HG03342 (cell line): ENCODE results near the gene G2E3.
"Not testable (repeated sequence)": the region's sequence is repeated elsewhere in the genome, so short reads cannot be mapped to it uniquely, and the experiment has no call there.

Experiments
- ATAC-seq: cut with Tn5 transposase; IDR thresholded peaks from one replicate; pipeline ENCODE4 v1.9.1; 2021; ENCODE audit warnings: mild to moderate bottlenecking, moderate library complexity; ENCODE audit not compliant: unreplicated experiment

The G2E3 gene

GRCh38 chr14:30559638-30560091, 707 bp downstream of the G2E3 start:
- peak; percentile 24 for ATAC-seq

- no peak for ATAC-seq
Observed at GRCh38 chr14:30560581-30560980, 1.6 kb downstream of the G2E3 start.

- no peak for ATAC-seq
Observed at GRCh38 chr14:30564235-30564867, 5.4 kb downstream of the G2E3 start.

GRCh38 chr14:30564868-30565248, 5.9 kb downstream of the G2E3 start:
- ATAC-seq, result no peak

- no peak for ATAC-seq
Observed at GRCh38 chr14:30569216-30569902, 10.4 kb downstream of the G2E3 start.

- no peak for ATAC-seq
Observed at GRCh38 chr14:30569903-30570226, 10.9 kb downstream of the G2E3 start.

GRCh38 chr14:30572237-30572636, 13.3 kb downstream of the G2E3 start:
- ATAC-seq, result no peak

- ATAC-seq, result no peak
Observed at GRCh38 chr14:30572771-30573170, 13.8 kb downstream of the G2E3 start.

GRCh38 chr14:30573226-30573814, 14.4 kb downstream of the G2E3 start:
- no peak for ATAC-seq

GRCh38 chr14:30573966-30574365, 15.0 kb downstream of the G2E3 start:
- ATAC-seq, result no peak

- not testable (repeated sequence) for ATAC-seq
Observed at GRCh38 chr14:30574777-30575176, 15.8 kb downstream of the G2E3 start.

GRCh38 chr14:30576333-30576732, 17.4 kb downstream of the G2E3 start:
- ATAC-seq, result not testable (repeated sequence)

GRCh38 chr14:30580616-30581282, 21.8 kb downstream of the G2E3 start:
- ATAC-seq, result no peak

GRCh38 chr14:30581283-30581625, 22.3 kb downstream of the G2E3 start:
- ATAC-seq, result no peak

- ATAC-seq, result no peak
Observed at GRCh38 chr14:30582376-30582775, 23.4 kb downstream of the G2E3 start.

GRCh38 chr14:30584058-30584630, 25.2 kb downstream of the G2E3 start:
- no peak for ATAC-seq

- ATAC-seq, result no peak
Observed at GRCh38 chr14:30585204-30585603, 26.2 kb downstream of the G2E3 start.

GRCh38 chr14:30587141-30587540, 28.2 kb downstream of the G2E3 start:
- ATAC-seq, result no peak

GRCh38 chr14:30588873-30589272, 29.9 kb downstream of the G2E3 start:
- no peak for ATAC-seq

- ATAC-seq, result no peak
Observed at GRCh38 chr14:30596935-30597334, 38.0 kb downstream of the G2E3 start.

- ATAC-seq, result no peak
Observed at GRCh38 chr14:30597504-30597903, 38.5 kb downstream of the G2E3 start.
